H9 (cell line): Measurements from ENCODE around the gene RNGTT. TPM values are rescaled to one million over a fixed set of nuclear protein-coding genes. Genes with fewer than 3 reads are reported as not detected.

Experiments
- DNase-seq: peaks from one replicate; pipeline ENCODE4 v3.0.0-alpha.2; 2017
- H2AFZ ChIP-seq: one replicate; pipeline ENCODE4 v1.6.1; 2013; ENCODE audit warnings: mild to moderate bottlenecking, low read length, control low read depth, moderate library complexity
- H2AK5ac ChIP-seq: 2 replicates; pipeline ENCODE4 v1.6.1; 2013; ENCODE audit warnings: low read length, control low read depth, mixed read lengths; ENCODE audit not compliant: insufficient read length
- H2BK120ac ChIP-seq: one replicate; pipeline ENCODE4 v1.6.1; 2013; ENCODE audit warnings: low read depth, mild to moderate bottlenecking, low read length, control low read depth, inconsistent platforms; ENCODE audit not compliant: poor library complexity, severe bottlenecking
- H2BK12ac ChIP-seq: 2 replicates; pipeline ENCODE4 v1.6.1; 2013; ENCODE audit warnings: low read length, control low read depth, mixed read lengths, low read depth; ENCODE audit not compliant: insufficient read length
- H2BK15ac ChIP-seq: 2 replicates; pipeline ENCODE4 v1.6.1; 2013; ENCODE audit warnings: low read depth, low read length, control low read depth
- H2BK20ac ChIP-seq: one replicate; pipeline ENCODE4 v1.6.1; 2013; ENCODE audit warnings: low read depth, mild to moderate bottlenecking, low read length, control low read depth, inconsistent platforms; ENCODE audit not compliant: poor library complexity, severe bottlenecking
- H2BK5ac ChIP-seq: 2 replicates; pipeline ENCODE4 v1.6.1; 2013; ENCODE audit warnings: low read length, control low read depth, mixed read lengths; ENCODE audit not compliant: insufficient read length
- H3K14ac ChIP-seq: 2 replicates; pipeline ENCODE4 v1.6.1; 2013; ENCODE audit warnings: low read length, control low read depth; ENCODE audit not compliant: insufficient read depth
- H3K18ac ChIP-seq: 2 replicates; pipeline ENCODE4 v1.6.1; 2013; ENCODE audit warnings: low read depth, mild to moderate bottlenecking, mixed read lengths, low read length, control low read depth; ENCODE audit not compliant: insufficient read length
- H3K23ac ChIP-seq: 2 replicates; pipeline ENCODE4 v1.6.1; 2013; ENCODE audit warnings: low read length, control low read depth, mixed read lengths, low read depth; ENCODE audit not compliant: insufficient read length
- H3K23me2 ChIP-seq: 2 replicates; pipeline ENCODE4 v1.6.1; 2013; ENCODE audit warnings: low read depth, mild to moderate bottlenecking, mixed read lengths, low read length, control low read depth; ENCODE audit not compliant: insufficient read length, poor library complexity, severe bottlenecking
- H3K27ac ChIP-seq: 2 replicates; pipeline ENCODE4 v1.5.1; 2013; ENCODE audit warnings: low read length, control low read depth, mixed read lengths, low read depth; ENCODE audit not compliant: insufficient read length
- H3K27me3 ChIP-seq: 2 replicates; pipeline ENCODE4 v1.6.1; 2013; ENCODE audit warnings: low read length, control low read depth, inconsistent platforms; ENCODE audit not compliant: insufficient read depth
- H3K4ac ChIP-seq: 2 replicates; pipeline ENCODE4 v1.6.1; 2013; ENCODE audit warnings: low read depth, mild to moderate bottlenecking, control low read depth, inconsistent platforms, low read length, moderate library complexity
- H3K4me1 ChIP-seq: 2 replicates; pipeline ENCODE4 v1.6.1; 2013; ENCODE audit warnings: low read length, control low read depth, inconsistent platforms; ENCODE audit not compliant: insufficient read depth
- H3K4me2 ChIP-seq: 2 replicates; pipeline ENCODE4 v1.6.1; 2013; ENCODE audit warnings: low read length, control low read depth, mixed read lengths; ENCODE audit not compliant: insufficient read length, insufficient read depth
- H3K56ac ChIP-seq: 2 replicates; pipeline ENCODE4 v1.6.1; 2013; ENCODE audit warnings: low read depth, mild to moderate bottlenecking, mixed read lengths, low read length, control low read depth; ENCODE audit not compliant: insufficient read length
- H3K79me1 ChIP-seq: 2 replicates; pipeline ENCODE4 v1.6.1; 2013; ENCODE audit warnings: low read depth, mild to moderate bottlenecking, moderate library complexity, low read length, control low read depth, inconsistent platforms; ENCODE audit not compliant: insufficient read depth, poor library complexity, severe bottlenecking
- H3K79me2 ChIP-seq: 2 replicates; pipeline ENCODE4 v1.6.1; 2013; ENCODE audit warnings: low read length, control low read depth, inconsistent platforms; ENCODE audit not compliant: insufficient read depth
- H3K9ac ChIP-seq: 2 replicates; pipeline ENCODE4 v1.6.1; 2013; ENCODE audit warnings: low read length, control low read depth, mixed read lengths; ENCODE audit not compliant: insufficient read length; ENCODE audit errors: extremely low read depth
- H3K9me3 ChIP-seq: one replicate; pipeline ENCODE4 v1.6.1; 2013; ENCODE audit warnings: low read depth, low read length, inconsistent platforms; ENCODE audit not compliant: control insufficient read depth
- H3T11ph ChIP-seq: one replicate; pipeline ENCODE4 v1.6.1; 2013; ENCODE audit warnings: mild to moderate bottlenecking, low read length, control low read depth, inconsistent platforms
- H4K20me1 ChIP-seq: one replicate; pipeline ENCODE4 v1.6.1; 2013; ENCODE audit not compliant: control insufficient read depth, insufficient read length, insufficient read depth
- H4K5ac ChIP-seq: 2 replicates; pipeline ENCODE4 v1.6.1; 2013; ENCODE audit warnings: low read depth, mild to moderate bottlenecking, mixed read lengths, low read length, control low read depth; ENCODE audit not compliant: insufficient read length
- H4K8ac ChIP-seq: replicated peaks from 2 replicates; pipeline ENCODE4 v1.6.1; 2013; ENCODE audit warnings: low read length, control low read depth, mixed read lengths, low read depth; ENCODE audit not compliant: insufficient read length
- H4K91ac ChIP-seq: 2 replicates; pipeline ENCODE4 v1.6.1; 2013; ENCODE audit warnings: low read depth, mild to moderate bottlenecking, moderate library complexity, mixed read lengths, low read length, control low read depth; ENCODE audit not compliant: insufficient read length
- H3K27ac Mint-ChIP-seq, 3 experiments: 2 replicates in 2 of 3; 3 replicates in 1 of 3; pipeline ENCODE4 v1.8.0; 2020 to 2021; ENCODE audit warnings: mixed read lengths in 3 of 3, mild to moderate bottlenecking in 1 of 3, moderate library complexity in 1 of 3
- H3K27me3 Mint-ChIP-seq: 2 replicates; pipeline ENCODE4 v1.8.0; 2021; ENCODE audit warnings: low read depth, mild to moderate bottlenecking, moderate library complexity, mixed read lengths
- H3K36me3 Mint-ChIP-seq, 3 experiments: 2 replicates in 2 of 3; 3 replicates in 1 of 3; pipeline ENCODE4 v1.8.0; 2020 to 2021; ENCODE audit warnings: low read depth in 3 of 3, mixed read lengths in 3 of 3; ENCODE audit not compliant: insufficient read depth in 1 of 3
- H3K4me1 Mint-ChIP-seq, 2 experiments: 2 replicates each; pipeline ENCODE4 v1.8.0; 2020; ENCODE audit warnings: mixed read lengths in 2 of 2
- H3K4me3 Mint-ChIP-seq, 2 experiments: 2 replicates in 1 of 2; 3 replicates in 1 of 2; pipeline ENCODE4 v1.8.0; 2020 to 2021; ENCODE audit warnings: mild to moderate bottlenecking in 2 of 2, mixed read lengths in 2 of 2, moderate library complexity in 1 of 2
- H3K9me3 Mint-ChIP-seq, 2 experiments: 2 replicates in 1 of 2; 3 replicates in 1 of 2; pipeline ENCODE4 v1.8.0; 2020; ENCODE audit warnings: mild to moderate bottlenecking in 2 of 2, mixed read lengths in 2 of 2, moderate library complexity in 1 of 2
- CTCF ChIP-seq: fragments of 200-600 bp; sonication (generic); conservative IDR thresholded peaks from 3 replicates; pipeline ENCODE4 v1.8.0; 2021; ENCODE audit warnings: antibody characterized with exemption, mild to moderate bottlenecking
- WGBS: extraction: QIAGEN DNeasy Blood & Tissue Kit; methylation state at CpG from one replicate; pipeline ENCODE4 v1.1.7; 2013; ENCODE audit warnings: missing lambda C conversion rate, low lambda C conversion rate, mixed read lengths; ENCODE audit not compliant: insufficient read length; ENCODE audit errors: extremely low coverage; 5-methylcytosine and 5-hydroxymethylcytosine counted together
- total RNA-seq: library from RNA; stranded (reverse); gene quantifications from 2 replicates; pipeline ENCODE4 v1.2.1, GENCODE V29; 2021

The RNGTT gene
- total RNA-seq, 1 experiment from 2014 or later = 20.5 TPM

- H3K79me1 ChIP-seq = no peaks in the 10 kb centered on the region
- H3K23ac ChIP-seq = no peak overlapping the region
- H4K91ac ChIP-seq = no peak overlapping the region
- H4K5ac ChIP-seq = no peak overlapping the region
- no CpG with 5 or more reads among the region's 3 CpGs for WGBS
- no peaks in the 10 kb centered on the region for H3K27me3 Mint-ChIP-seq
- H3K27ac ChIP-seq = no peak overlapping the region
- no peak overlapping the region for H3T11ph ChIP-seq
- no peaks in the 10 kb centered on the region for H3K27me3 ChIP-seq
- no peak overlapping the region for H2BK5ac ChIP-seq
- H4K8ac ChIP-seq = no peak overlapping the region
- H2BK20ac ChIP-seq = no peak overlapping the region
- no peak overlapping the region for H3K4me3 Mint-ChIP-seq
- H3K14ac ChIP-seq = no peak overlapping the region
- no peaks in the 10 kb centered on the region for H3K23me2 ChIP-seq
- no peak overlapping the region for H3K18ac ChIP-seq
- no peaks in the 10 kb centered on the region for H3K79me2 ChIP-seq
- no peak overlapping the region for H3K9ac ChIP-seq
- no peak overlapping the region for H3K4ac ChIP-seq
- H2BK120ac ChIP-seq = no peak overlapping the region
- H3K36me3 Mint-ChIP-seq = no peaks in the 10 kb centered on the region
- peaks cover 7 to 12% of the 10 kb centered on the region in 2 experiments for H3K4me1 Mint-ChIP-seq
- no peaks in the 10 kb centered on the region for H3K9me3 Mint-ChIP-seq
- no peak overlapping the region for H3K27ac Mint-ChIP-seq
- no peaks in the 10 kb centered on the region for H4K20me1 ChIP-seq
- no peak overlapping the region for H2AK5ac ChIP-seq
- no peak overlapping the region for H3K56ac ChIP-seq
- H3K9me3 ChIP-seq = no peaks in the 10 kb centered on the region
- no peak overlapping the region for H2BK15ac ChIP-seq
- H3K4me2 ChIP-seq = no peak overlapping the region
- no peak overlapping the region for H2AFZ ChIP-seq
- no peak for DNase-seq
- H2BK12ac ChIP-seq = no peak overlapping the region
- H3K4me1 ChIP-seq = no peaks in the 10 kb centered on the region
- no peak for TF ChIP-seq CTCF
Measured at GRCh38 chr6:88683734-88684133, 279.7 kb downstream of the RNGTT start.
